Right lung (tissue), 5 donors: ENCODE measurements around the gene BIVM. TPM values are rescaled to one million over a fixed set of nuclear protein-coding genes. Genes with fewer than 3 reads are reported as not detected.
A peak's percentile ranks its signal among the peaks of the same experiment; 100 is the strongest.

Experiments
- DNase-seq, 2 donors: peaks; one replicate each; pipeline ENCODE4 v3.0.0-alpha.2; 2013
- polyA plus RNA-seq, 5 donors: library from polyadenylated mRNA; unstranded; fragments of 120-200 nt; gene quantifications; one replicate each; pipeline versions ENCODE4 v1.2.1 to v1.2.3, GENCODE V29; 2013; ENCODE audit warnings: inconsistent platforms in 1 of 5, low replicate concordance in 1 of 5; ENCODE audit not compliant: insufficient read length in 5 of 5, insufficient read depth in 1 of 5

The BIVM gene
- polyA plus RNA-seq, 5 donors: 36.6 to 53.4 (median 45.1) TPM

DNA sequence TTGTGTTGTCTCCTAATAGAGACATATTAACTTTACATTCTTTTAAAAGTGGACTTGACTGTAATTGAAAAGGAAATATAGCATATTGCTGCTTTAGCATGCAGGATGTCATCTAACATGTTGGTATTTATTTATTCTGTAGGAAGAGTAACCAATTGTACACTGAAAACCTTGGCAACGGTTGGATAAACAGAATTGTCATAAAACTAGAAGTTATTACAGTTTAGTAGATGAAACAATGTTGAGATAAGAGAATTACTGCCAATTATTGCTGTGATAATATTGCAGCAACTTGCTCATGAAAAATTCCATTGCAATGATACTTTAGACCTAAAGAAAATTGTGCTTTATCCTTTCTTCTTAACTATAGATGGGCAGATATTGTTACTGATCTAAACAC is 39.4 kb downstream of the BIVM start:
- no peak for DNase-seq

DNA sequence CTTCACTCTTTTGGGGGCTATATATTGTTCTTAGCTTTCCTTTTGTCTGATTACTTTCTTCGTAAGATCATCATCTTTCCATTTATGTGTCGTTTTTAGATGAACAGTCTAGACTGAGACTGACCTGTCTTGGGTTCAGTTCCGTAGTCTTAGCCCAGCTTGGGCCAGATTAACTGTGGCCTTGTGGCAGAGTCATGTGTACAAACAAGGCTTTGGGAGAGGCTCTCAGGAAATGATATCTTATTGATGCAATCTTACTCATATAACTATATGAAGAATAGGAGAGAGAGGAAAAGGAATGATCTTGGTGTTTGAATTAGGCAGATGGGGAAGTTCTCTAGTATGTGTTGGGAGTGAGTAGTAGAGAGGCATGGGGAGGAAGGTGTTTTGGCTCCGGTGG is 40.1 kb downstream of the BIVM start:
- DNase-seq: no peak

DNA sequence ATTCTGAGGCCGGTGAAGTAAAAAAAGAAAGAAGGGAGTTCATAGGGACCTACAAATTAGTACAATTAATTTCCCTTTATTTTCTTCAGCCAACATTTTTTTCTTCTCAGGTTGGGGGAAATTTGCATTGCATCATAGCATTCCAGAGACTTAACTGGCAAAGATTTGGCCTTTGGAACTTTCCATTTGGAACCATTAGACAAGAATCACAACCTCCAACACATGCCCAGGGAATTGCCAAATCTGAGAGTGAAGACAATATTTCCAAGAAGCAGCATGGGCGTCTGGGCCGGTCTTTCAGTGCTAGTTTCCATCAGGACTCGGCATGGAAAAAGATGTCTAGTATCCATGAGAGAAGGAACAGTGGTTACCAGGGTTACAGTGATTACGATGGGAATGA is 40.5 kb downstream of the BIVM start:
- no peak for DNase-seq

DNA sequence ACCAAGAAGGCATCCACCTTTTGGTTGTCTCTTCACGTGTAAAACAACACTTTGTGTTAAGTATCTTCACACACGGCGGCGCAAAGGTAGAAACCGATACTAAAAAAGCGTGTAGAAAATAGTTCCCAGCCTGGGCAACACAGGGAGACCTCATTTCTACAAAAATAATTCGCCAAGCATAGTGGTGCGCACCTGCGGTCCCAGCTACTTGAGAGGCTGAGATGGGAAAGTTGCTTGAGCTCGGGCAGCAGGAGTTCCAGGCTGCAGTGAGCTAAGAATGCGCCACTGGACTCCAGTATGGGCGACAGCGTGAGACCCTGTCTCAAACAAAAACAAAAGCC is 46.3 kb downstream of the BIVM start:
- no peak for DNase-seq

DNA sequence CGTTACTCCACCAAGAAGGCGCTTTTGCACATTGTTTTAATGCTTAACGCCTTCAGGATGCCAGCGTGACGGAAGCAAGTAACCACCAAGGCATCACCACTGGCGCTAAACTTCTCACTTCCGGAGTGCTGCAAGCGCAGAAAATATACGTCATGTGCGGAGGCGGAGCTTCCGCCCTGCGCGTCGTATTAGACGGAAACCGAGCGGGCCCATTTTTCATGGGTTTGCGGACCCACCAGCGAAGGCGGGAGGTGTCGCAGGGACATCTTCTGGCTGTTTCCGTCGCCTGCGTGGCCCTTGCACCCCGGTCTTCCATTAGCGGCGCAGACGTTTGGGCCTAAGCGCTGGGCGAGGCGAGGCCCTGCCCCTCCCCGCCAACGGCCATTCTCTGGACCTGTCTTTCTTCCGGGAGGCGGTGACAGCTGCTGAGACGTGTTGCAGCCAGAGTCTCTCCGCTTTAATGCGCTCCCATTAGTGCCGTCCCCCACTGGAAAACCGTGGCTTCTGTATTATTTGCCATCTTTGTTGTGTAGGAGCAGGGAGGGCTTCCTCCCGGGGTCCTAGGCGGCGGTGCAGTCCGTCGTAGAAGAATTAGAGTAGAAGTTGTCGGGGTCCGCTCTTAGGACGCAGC is 46.8 kb downstream of the BIVM start, which contains the start of gene ERCC5:
TSS of gene ERCC5 (plus strand) at position 403 of the 631 bp plus-strand sequence. CDS start 235 bp downstream, outside the sequence.
- peak; percentile 97 to 98 for DNase-seq

DNA sequence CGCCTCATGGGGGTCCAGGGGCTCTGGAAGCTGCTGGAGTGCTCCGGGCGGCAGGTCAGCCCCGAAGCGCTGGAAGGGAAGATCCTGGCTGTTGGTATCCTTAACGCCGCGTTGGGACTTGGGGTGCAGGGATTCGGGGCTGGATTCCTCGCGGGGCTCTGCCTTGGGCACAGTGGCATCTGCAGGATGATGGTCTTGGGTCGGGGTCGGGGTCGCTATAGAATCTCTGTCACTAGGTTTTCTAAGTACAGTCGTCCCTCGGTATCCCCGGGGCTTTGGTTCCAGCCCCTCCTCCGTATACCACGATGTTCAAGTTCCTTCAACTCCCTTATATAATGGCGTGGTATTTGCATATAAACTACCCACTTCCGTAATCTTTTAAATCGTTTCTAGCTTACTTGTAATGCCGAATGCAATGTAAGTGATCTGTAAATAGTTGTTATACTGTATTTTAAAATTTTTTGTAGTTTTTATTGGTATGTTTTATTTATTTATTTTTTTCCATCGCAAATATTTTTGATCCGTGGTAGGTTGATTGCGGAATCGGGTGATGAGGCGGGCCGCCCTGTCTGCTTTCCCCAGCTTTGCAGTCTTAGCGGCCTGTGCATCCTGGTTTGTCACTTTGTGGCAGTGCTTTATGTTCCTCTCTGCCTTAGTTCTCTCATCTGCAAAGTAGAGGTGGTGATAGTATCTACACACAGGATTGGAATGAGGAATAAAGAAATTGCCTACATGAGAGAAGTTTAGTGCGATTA is 47.5 kb downstream of the BIVM start:
- DNase-seq: peak; percentile 21 to 30

DNA sequence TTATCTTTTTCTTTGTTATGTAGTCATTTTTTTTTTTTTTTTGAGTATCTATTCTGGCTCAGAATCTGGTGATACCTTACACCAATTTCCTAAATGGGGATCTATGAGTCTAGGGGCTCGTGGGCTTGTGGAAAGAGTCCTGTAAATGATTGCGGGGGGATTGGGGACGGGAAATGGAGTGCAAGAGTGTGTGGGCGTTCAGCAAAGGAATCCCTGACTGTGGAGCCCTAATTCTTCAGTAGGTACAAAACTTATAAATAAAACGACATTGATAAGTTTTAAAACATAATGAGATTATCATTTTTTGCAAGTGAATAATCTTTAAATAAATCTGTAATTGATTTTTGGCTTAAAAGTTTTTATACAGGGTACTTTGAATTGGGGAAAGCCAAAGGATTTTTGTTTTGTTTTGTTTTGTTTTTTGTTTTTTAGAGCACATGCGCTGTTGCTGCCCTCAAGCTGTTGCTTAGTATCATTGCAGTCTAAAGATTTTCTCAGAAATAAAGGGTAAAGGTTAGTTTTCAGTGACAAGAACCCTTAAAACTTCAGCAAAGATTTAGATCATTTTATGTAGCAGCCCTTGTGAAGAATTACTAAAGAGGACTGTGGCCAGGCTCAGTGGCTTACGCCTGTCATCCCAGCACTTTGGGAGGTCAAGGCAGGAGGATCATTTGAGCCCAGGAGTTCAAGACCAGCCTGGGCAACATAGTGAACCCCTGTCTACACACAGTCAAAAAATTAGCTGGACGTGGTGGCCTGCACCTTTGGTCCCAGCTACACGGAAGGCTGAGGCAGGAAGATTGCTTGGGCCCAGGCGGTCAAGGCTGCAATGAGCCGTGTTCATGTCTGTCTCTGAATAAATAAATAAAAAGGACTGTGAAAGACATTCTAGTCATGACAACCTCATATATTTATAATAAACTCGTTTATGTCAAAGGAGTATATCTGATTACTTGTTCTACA is 48.6 kb downstream of the BIVM start:
- DNase-seq: peak in 1 of 2 donors; percentile 28

DNA sequence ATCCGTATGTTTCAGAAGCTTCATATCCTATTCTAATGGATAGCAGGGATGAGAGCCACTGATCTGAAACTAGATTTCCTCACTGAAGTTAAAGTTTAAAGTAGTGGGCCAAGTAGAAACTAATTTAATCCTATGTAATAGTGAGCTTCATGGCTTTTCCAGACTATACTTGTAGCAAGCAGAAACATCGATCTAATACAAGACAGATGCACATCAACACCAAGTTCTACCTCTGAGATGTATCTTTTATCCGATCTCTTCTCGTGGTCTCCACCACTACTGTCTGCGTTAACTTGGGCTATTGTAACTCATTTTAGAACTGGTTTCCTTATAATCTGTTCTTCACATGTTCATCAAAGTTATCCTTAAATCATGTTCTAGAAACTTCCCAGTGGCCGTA is 50.0 kb downstream of the BIVM start:
- DNase-seq: no peak

DNA sequence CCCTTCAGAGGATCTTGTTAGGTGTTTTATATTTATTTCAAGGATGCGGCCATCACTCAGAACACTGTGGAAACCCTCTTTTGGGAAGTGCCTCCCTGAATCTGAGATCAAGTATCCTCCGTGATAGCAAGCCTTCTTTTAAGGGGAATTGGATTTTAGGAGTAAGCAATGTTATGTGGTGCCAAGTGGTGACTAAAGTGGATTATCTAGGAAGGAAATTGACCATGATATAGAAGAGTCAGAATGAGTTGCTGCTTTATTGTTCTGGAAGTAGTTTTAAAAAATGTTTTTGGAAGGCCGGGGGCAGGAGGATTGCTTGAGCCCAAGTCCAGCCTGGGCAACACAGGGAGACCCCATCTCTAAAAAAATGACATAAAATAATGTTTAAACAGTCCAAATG is 53.6 kb downstream of the BIVM start:
- no peak for DNase-seq

DNA sequence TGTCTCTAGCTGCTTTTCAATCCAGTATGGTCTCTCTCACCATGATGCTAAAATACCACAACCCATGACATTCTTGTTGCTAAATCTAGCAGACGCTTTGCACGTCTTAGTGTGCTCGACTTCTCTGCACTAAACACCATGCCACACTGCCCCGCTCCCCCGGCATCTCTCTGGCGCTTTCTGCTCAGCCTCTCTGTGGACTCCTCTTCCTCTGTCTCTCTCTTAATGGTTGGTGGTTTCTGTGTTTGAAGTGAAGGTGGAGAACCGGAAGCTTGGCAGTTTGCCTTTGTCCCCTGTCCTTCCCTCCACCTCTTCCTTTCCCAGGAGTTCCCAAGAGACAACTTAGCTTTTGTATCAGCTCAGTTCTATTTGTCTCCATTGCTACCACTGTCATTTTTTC is 55.8 kb downstream of the BIVM start:
- no peak for DNase-seq

DNA sequence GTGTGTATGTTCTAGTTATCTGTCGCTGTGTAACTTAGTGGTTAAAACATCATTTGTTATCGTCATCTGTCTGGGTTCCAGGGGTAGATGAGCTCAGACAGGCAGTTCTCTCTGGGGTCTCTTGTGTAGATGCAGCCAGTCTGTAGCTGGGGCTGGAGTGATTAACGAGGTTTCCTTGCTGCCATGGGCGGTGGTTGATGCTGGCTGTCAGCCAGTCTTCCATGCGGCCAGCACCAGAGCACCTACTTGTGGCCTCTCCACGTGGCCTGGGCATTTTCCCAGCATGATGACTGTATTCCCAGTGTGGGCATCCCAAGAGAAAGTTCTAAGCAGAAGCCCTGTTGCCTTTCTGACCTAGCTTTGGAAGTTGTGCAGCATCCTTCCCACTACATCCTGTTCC is 57.6 kb downstream of the BIVM start:
- DNase-seq: no peak

DNA sequence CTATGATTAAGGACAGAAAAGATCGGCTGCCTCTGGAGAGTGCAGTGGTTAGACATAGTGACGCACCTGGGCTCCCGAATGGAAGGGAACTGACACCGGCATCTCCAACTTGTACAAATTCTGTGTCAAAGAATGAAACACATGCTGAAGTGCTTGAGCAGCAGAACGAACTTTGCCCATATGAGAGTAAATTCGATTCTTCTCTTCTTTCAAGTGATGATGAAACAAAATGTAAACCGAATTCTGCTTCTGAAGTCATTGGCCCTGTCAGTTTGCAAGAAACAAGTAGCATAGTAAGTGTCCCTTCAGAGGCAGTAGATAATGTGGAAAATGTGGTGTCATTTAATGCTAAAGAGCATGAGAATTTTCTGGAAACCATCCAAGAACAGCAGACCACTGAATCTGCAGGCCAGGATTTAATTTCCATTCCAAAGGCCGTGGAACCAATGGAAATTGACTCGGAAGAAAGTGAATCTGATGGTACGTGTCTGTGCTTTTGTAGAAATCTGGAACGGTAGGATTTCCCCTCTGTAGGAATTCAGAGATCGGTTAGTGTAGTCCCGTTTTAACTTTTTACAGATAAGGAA is 63.8 kb downstream of the BIVM start:
- no peak for DNase-seq

DNA sequence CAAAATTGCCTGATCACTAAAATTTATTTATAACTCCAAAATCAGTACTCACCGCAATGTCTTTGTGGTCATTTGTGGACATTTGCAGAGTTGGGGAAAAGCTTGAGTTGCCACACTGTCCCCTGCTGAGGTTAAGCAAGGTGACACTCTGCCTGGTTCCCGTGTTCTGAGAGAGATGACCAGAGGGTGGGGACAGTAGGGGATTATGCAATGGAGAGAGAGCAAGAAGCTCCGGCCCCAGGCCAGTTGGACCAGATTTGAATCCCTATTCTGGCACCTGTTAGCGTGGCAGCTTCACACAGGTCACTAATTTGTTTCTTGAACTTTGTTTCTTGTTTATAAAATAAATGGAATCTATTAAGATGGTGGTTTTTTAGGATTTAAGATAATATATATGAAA is 64.7 kb downstream of the BIVM start:
- no peak for DNase-seq

DNA sequence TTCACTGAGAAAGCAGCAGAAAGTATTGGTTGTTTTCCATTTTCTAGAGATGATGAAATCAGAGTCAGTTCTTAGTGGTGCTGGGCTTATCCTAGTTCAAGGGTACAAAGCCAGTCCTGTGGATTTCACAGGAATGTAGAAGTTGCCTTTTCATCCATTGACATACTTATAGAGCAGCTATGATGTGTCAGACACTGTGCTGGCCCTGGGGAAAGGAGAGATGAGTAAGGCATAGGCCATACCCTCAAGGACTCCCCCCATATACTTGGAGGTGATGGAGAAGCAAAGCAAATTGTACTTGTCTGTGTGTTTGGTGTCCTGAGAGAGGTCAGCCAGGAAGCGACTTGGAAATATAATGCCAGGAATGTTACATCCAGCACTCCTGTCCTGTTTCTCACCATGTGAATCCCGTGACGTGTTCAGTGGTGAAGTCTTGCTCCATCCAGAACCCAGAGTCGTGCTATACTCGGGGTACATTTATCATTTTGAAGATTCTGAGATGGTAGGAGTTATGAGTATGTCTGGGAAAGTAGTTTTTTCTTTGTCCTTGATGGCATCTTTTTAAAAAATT is 69.5 kb downstream of the BIVM start:
- no peak for DNase-seq

DNA sequence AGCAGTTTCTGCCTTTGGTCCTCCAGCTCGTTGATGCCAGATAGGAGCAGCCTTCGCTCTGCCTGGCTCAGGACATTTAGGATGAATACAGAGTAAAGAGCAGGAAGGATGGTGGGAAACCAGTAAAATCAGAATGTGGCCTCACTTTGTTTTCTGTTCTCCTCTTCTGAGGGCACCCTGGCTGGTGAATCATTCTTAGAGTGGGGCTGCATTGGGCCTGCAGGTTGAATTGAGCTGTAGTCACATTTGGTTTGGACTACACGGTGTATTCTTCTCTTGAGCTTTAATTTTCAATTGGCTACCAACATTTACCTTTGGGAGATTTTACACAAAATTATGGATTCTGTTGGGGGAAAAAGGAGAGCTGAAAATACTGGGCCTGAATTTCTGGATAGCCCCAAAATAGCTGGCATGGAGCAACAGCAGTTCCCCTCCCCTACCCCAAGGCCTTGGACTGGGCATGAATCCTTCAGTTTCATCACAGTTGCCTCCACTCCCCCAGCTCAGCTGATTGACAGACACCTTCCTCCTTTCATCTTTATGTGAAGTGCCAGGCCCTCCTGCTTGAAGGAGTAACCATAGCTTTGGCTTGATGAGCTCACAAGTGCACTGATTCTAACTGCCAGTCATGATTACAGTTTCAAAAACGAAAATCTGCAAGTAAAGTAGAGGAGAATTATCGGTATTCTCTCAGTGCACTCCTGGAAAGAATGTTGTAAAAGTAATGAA is 71.2 kb downstream of the BIVM start:
- no peak for DNase-seq

DNA sequence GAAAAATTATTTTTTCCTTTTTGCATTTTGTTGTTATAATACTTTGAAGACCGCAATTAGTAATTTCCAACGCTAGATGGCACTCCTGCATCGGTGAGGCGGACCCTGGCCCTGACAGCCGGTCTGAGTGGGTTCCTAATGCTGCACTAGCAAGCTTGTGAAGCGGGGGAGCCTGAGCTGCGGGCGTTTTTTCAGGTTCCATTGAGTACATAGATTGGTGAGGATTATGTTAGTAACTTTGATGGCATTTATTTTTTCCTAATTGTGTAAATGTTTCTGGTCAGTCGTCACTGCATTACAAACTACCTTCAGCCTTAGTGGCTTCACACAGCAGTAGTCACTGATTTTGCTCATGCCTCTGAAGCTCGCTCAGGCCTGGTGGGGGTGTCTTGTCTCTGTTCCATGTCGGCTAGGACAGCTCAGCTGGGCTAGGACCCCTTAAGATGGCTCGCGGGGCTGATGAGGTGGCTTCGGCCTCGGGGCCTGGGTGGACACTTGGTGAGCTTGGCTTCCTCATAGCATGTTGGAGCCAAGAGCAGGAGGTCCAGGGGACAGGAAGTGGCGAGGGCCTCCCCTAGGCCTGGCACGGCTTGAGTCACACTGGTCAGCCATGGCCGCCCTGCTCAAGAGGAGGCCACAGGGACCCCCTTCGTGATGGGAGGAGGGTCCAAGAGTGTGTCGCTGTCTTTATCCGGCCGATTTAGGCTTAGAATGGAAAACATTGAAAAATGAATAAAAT is 71.9 kb downstream of the BIVM start:
- peak; percentile 31 to 48 for DNase-seq

DNA sequence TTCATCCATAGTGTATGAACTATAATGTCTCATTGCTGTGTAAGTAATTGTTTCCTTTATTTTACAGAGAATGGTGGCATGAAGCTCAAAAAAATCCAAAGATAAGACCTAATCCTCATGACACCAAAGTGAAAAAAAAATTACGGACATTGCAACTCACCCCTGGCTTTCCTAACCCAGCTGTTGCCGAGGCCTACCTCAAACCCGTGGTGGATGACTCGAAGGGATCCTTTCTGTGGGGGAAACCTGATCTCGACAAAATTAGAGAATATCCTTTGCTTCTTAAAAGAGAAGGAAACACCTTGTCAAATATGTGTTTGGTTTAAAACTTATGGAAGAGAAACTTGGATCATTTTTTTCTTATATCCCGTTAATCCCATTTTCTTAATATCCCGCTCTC is 73.2 kb downstream of the BIVM start:
- no peak for DNase-seq

DNA sequence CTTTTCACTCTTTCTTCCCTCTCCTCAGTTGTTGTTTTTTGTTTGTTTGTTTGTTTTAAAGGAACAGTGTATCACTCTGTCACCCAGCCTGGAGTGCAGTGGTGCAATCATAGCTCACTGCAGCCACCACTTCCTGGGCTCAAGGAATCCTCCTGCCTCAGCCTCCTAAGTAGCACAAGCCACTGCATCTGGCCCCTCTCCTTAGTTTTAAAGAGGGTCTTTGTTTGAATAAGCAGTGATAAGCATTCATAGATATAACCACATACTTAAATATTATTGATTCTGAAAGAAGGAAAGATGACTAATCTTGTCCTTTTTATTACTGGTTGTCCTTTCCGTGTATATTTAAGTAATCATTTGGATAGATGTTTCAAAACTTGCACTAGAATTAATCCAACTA is 73.6 kb downstream of the BIVM start:
- no peak for DNase-seq

DNA sequence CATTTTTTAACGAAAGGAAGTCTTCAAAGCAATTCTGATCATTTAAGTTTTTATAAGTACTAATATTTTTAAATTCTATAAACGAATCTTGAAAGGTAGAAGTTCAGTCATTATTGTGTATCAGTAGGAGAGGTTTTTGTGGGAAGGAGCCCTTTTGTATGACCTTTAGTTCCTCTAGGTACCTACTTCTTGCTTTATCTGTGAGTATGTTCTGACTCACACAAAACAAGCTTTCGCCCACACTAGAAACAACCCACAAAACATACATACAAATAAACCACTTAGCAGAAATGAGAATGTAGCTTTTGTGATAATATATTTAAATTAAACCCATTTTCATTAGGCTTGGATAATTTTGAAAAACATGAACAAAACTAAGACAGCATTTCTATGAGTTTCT is 74.7 kb downstream of the BIVM start:
- DNase-seq: no peak

DNA sequence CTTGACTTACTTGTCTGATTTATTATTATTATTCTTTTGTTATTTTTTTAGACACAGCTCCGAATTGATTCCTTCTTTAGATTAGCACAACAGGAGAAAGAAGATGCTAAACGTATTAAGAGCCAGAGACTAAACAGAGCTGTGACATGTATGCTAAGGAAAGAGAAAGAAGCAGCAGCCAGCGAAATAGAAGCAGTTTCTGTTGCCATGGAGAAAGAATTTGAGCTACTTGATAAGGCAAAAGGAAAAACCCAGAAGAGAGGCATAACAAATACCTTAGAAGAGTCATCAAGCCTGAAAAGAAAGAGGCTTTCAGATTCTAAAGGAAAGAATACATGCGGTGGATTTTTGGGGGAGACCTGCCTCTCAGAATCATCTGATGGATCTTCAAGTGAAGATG is 76.3 kb downstream of the BIVM start:
- DNase-seq: no peak
